ENCODE measurements around the gene SRSF10. TPM values are rescaled to one million over a fixed set of nuclear protein-coding genes. Genes with fewer than 3 reads are reported as not detected.

Gene SRSF10
- total and polyA plus RNA-seq, 2 experiments from 2014 or later, result 196 to 275 TPM

DNA sequence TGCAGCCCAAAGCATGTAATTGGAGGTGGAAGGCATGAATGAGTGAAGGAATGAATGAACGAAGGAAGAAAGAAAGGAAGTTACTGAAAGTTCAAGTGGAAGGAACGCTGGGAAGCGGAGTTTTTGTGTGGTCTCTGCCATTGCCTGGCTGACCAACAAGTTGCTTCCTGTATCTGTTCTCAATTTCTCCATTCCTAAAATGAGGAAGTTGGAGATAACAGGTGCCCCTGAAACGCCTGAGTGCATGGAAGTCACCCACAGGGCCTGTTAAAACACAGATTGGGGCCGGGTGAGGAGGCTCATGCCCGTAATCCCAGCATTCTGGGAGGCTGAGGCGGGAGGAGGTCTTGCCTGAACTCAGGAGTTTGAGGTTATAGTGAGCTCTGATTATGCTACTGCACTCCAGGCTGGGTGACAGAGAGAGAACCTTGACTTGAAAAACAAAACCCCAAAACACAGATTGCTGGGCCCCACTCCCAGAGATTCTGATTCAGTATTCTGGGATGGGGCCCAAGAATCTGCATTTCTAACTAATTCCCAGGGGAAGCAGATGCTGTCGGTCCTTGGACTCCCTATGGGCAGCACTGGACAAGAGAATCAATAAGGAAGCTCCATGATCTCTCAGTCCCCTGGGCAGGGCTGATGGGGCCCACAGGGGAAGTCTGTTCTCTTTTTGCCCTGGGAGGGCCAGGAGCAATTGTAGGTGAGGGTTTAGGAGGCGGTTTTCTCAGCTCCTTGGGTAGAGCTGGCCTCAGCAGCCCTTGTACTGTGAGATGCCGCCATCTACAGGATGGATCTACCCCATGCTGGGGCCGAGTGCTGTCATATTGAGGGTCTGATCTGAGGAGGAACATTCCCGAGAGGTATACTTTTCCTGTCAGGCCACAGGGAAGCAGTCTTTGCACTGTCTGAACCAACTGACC lies 63.7 kb downstream of the SRSF10 start:
- Histone ChIP-seq H4K20me1 (replicated peaks; ENCODE audit: insufficient read depth) (no peaks in the 10 kb centered on the region), H3K27ac (ENCODE audit: low read depth) (no peak overlapping the region), H3K27me3 (ENCODE audit: insufficient read depth) (no peaks in the 10 kb centered on the region), H3F3A (replicated peaks; ENCODE audit: low read depth) (no peaks in the 10 kb centered on the region), H3K4me1 (ENCODE audit: insufficient read depth) (peaks cover 6% of the 10 kb centered on the region; the same call in 1 of the 2 replicates), H3K4me3 (no peak overlapping the region), H2AFZ (peak overlapping the region; percentile 72), H3K9me2 (ENCODE audit: insufficient read depth) (no peaks in the 10 kb centered on the region), H3K36me3 (ENCODE audit: insufficient read depth) (no peaks in the 10 kb centered on the region), H3K79me2 (replicated peaks; ENCODE audit: insufficient read depth) (no peaks in the 10 kb centered on the region), H3K4me2 (no peak overlapping the region; the same call in 1 of the 2 replicates)
- peak; percentile 92 for DNase-seq (ENCODE audit: low spot score)
- Mint-ChIP-seq H3K27ac (no peak overlapping the region), H3K4me3 (no peak overlapping the region), H3K4me1 (peaks cover 6% of the 10 kb centered on the region; the same call in 2 of the 3 replicates), H3K36me3 (ENCODE audit: low read depth) (no peaks in the 10 kb centered on the region), H3K9me3 (no peaks in the 10 kb centered on the region), H3K27me3 (ENCODE audit: insufficient read depth, low read depth, poor library complexity) (peaks cover 2% of the 10 kb centered on the region)
- peak; percentile 98 for ATAC-seq
- TF ChIP-seq ZNF114 (CRISPR knock-in tag; IDR thresholded peaks at IDR 0.05), result no peak
- no peak for TF ChIP-seq POLR2AphosphoS5 (IDR thresholded peaks at IDR 0.05; ENCODE audit: low read depth)
- TF ChIP-seq, protein P1, sequence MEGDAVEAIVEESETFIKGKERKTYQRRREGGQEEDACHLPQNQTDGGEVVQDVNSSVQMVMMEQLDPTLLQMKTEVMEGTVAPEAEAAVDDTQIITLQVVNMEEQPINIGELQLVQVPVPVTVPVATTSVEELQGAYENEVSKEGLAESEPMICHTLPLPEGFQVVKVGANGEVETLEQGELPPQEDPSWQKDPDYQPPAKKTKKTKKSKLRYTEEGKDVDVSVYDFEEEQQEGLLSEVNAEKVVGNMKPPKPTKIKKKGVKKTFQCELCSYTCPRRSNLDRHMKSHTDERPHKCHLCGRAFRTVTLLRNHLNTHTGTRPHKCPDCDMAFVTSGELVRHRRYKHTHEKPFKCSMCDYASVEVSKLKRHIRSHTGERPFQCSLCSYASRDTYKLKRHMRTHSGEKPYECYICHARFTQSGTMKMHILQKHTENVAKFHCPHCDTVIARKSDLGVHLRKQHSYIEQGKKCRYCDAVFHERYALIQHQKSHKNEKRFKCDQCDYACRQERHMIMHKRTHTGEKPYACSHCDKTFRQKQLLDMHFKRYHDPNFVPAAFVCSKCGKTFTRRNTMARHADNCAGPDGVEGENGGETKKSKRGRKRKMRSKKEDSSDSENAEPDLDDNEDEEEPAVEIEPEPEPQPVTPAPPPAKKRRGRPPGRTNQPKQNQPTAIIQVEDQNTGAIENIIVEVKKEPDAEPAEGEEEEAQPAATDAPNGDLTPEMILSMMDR (conservative IDR thresholded peaks at IDR 0.05; ENCODE audit: low read depth in 2 of 2), result peak; percentile 75 to 94

DNA sequence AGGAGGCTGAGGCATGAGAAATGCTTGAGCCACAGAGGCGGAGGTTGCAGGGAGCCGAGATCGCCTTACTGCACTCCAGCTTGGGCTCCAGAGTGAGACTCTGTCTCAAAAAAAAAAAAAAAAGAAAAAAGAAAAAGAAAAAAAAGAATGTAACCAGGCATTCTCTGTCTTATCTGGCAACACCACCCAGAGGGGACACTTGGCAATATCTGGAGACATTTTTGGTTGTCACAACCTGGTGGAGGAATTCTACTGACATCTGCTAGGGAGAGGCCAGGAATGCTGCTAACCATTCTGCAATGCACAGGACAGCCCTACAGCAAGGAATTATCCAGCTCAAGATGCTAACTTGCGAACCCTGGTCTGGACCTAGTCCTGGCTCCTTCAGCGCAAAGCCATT lies 64.7 kb downstream of the SRSF10 start:
- DNase-seq (ENCODE audit: low spot score), result no peak
- H3K27me3 Mint-ChIP-seq (ENCODE audit: insufficient read depth, low read depth, poor library complexity), result peaks cover 2% of the 10 kb centered on the region
- H3K4me2 ChIP-seq, result no peak overlapping the region
- TF ChIP-seq STAT1 (IDR thresholded peaks at IDR 0.05; ENCODE audit: unreplicated experiment), result no peak
- TF ChIP-seq, protein P2, sequence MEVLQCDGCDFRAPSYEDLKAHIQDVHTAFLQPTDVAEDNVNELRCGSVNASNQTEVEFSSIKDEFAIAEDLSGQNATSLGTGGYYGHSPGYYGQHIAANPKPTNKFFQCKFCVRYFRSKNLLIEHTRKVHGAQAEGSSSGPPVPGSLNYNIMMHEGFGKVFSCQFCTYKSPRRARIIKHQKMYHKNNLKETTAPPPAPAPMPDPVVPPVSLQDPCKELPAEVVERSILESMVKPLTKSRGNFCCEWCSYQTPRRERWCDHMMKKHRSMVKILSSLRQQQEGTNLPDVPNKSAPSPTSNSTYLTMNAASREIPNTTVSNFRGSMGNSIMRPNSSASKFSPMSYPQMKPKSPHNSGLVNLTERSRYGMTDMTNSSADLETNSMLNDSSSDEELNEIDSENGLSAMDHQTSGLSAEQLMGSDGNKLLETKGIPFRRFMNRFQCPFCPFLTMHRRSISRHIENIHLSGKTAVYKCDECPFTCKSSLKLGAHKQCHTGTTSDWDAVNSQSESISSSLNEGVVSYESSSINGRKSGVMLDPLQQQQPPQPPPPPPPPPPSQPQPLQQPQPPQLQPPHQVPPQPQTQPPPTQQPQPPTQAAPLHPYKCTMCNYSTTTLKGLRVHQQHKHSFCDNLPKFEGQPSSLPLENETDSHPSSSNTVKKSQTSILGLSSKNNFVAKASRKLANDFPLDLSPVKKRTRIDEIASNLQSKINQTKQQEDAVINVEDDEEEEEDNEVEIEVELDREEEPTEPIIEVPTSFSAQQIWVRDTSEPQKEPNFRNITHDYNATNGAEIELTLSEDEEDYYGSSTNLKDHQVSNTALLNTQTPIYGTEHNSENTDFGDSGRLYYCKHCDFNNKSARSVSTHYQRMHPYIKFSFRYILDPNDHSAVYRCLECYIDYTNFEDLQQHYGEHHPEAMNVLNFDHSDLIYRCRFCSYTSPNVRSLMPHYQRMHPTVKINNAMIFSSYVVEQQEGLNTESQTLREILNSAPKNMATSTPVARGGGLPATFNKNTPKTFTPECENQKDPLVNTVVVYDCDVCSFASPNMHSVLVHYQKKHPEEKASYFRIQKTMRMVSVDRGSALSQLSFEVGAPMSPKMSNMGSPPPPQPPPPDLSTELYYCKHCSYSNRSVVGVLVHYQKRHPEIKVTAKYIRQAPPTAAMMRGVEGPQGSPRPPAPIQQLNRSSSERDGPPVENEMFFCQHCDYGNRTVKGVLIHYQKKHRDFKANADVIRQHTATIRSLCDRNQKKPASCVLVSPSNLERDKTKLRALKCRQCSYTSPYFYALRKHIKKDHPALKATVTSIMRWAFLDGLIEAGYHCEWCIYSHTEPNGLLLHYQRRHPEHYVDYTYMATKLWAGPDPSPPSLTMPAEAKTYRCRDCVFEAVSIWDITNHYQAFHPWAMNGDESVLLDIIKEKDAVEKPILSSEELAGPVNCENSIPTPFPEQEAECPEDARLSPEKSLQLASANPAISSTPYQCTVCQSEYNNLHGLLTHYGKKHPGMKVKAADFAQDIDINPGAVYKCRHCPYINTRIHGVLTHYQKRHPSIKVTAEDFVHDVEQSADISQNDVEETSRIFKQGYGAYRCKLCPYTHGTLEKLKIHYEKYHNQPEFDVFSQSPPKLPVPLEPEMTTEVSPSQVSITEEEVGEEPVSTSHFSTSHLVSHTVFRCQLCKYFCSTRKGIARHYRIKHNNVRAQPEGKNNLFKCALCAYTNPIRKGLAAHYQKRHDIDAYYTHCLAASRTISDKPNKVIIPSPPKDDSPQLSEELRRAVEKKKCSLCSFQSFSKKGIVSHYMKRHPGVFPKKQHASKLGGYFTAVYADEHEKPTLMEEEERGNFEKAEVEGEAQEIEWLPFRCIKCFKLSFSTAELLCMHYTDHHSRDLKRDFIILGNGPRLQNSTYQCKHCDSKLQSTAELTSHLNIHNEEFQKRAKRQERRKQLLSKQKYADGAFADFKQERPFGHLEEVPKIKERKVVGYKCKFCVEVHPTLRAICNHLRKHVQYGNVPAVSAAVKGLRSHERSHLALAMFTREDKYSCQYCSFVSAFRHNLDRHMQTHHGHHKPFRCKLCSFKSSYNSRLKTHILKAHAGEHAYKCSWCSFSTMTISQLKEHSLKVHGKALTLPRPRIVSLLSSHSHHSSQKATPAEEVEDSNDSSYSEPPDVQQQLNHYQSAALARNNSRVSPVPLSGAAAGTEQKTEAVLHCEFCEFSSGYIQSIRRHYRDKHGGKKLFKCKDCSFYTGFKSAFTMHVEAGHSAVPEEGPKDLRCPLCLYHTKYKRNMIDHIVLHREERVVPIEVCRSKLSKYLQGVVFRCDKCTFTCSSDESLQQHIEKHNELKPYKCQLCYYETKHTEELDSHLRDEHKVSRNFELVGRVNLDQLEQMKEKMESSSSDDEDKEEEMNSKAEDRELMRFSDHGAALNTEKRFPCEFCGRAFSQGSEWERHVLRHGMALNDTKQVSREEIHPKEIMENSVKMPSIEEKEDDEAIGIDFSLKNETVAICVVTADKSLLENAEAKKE (CRISPR knock-in tag; IDR thresholded peaks at IDR 0.05), result no peak
- TF ChIP-seq, protein P1 (conservative IDR thresholded peaks at IDR 0.05; ENCODE audit: low read depth in 2 of 2), result no peak

More for the DNA sequence above, 64.7 kb downstream of the SRSF10 start:
- no peaks in the 10 kb centered on the region for H3K36me3 ChIP-seq (ENCODE audit: insufficient read depth)
- ATAC-seq, result no peak
- no peaks in the 10 kb centered on the region for H3K9me3 Mint-ChIP-seq
- no peaks in the 10 kb centered on the region for H3F3A ChIP-seq (replicated peaks; ENCODE audit: low read depth)
- H4K20me1 ChIP-seq (replicated peaks; ENCODE audit: insufficient read depth), result no peaks in the 10 kb centered on the region
- no peak overlapping the region for H3K4me3 Mint-ChIP-seq
- H3K4me1 Mint-ChIP-seq, result peaks cover 4% of the 10 kb centered on the region; the same call in 2 of the 3 replicates
- no peaks in the 10 kb centered on the region for H3K79me2 ChIP-seq (replicated peaks; ENCODE audit: insufficient read depth)
- H3K27me3 ChIP-seq (ENCODE audit: insufficient read depth), result no peaks in the 10 kb centered on the region
- no peaks in the 10 kb centered on the region for H3K36me3 Mint-ChIP-seq (ENCODE audit: low read depth)
- H2AFZ ChIP-seq, result peak overlapping the region; percentile 72; the same call in 1 of the 2 replicates
- H3K27ac Mint-ChIP-seq, result no peak overlapping the region
- H3K4me1 ChIP-seq (ENCODE audit: insufficient read depth), result peaks cover 6% of the 10 kb centered on the region
- no peak overlapping the region for H3K27ac ChIP-seq (ENCODE audit: low read depth)
- H3K4me3 ChIP-seq, result no peak overlapping the region
- no peaks in the 10 kb centered on the region for H3K9me2 ChIP-seq (ENCODE audit: insufficient read depth)

All from GM23338 (cell line).